Renal cortical epithelial cell (primary cell): ENCODE results near the gene CLRN3. TPM values are rescaled to one million over a fixed set of nuclear protein-coding genes. Genes with fewer than 3 reads are reported as not detected.

ENCODE experiments used
- DNase-seq: peaks from one replicate; pipeline ENCODE4 v3.0.0-alpha.2; 2011; ENCODE audit warnings: low read depth
- total RNA-seq: library from RNA; depleted of rRNA; stranded (reverse); fragments of >200 nt; gene quantifications from 2 replicates; pipeline ENCODE4 v1.2.3, GENCODE V29; 2014

Gene CLRN3
- total RNA-seq, 1 donor from 2014 or later: 0.65 TPM

GRCh38 chr10:127919418-127920271 lies 26.9 kb upstream of the CLRN3 start:
- peak; percentile 79 for DNase-seq

- no peak for DNase-seq
Measured at GRCh38 chr10:127918572-127918971, 25.8 kb upstream of the CLRN3 start.

GRCh38 chr10:127916826-127917225 lies 24.1 kb upstream of the CLRN3 start:
- no peak for DNase-seq

- no peak for DNase-seq
Measured at GRCh38 chr10:127915324-127915723, 22.6 kb upstream of the CLRN3 start.

GRCh38 chr10:127913368-127913759 lies 20.6 kb upstream of the CLRN3 start:
- no peak for DNase-seq

- no peak for DNase-seq
Measured at GRCh38 chr10:127912607-127913367, 20.0 kb upstream of the CLRN3 start.

- DNase-seq: no peak
Measured at GRCh38 chr10:127911867-127912257, 19.1 kb upstream of the CLRN3 start.

- peak; percentile 58 for DNase-seq
Measured at GRCh38 chr10:127911218-127911866, 18.6 kb upstream of the CLRN3 start.

- DNase-seq: peak; percentile 28
Measured at GRCh38 chr10:127910464-127910770, 17.7 kb upstream of the CLRN3 start.

- DNase-seq: no peak
Measured at GRCh38 chr10:127909716-127910463, 17.1 kb upstream of the CLRN3 start.

GRCh38 chr10:127908959-127909267 lies 16.2 kb upstream of the CLRN3 start:
- no peak for DNase-seq

- DNase-seq: peak; percentile 90
Measured at GRCh38 chr10:127908106-127908958, 15.6 kb upstream of the CLRN3 start.

- DNase-seq: no peak
Measured at GRCh38 chr10:127907411-127908105, 14.8 kb upstream of the CLRN3 start.

- no peak for DNase-seq
Measured at GRCh38 chr10:127906548-127907377, 14.0 kb upstream of the CLRN3 start, which contains the start of gene PTPRE. TSS of gene PTPRE (plus strand) at chr10:127907103. CDS start at chr10:128040882, 133,779 bp downstream.

GRCh38 chr10:127905848-127906261 lies 13.1 kb upstream of the CLRN3 start:
- no peak for DNase-seq

- no peak for DNase-seq
Measured at GRCh38 chr10:127905001-127905847, 12.5 kb upstream of the CLRN3 start.

- no peak for DNase-seq
Measured at GRCh38 chr10:127904311-127905000, 11.7 kb upstream of the CLRN3 start.

- DNase-seq: no peak
Measured at GRCh38 chr10:127903789-127904188, 11.0 kb upstream of the CLRN3 start.
